Mesothelial cell of epicardium (in vitro differentiated cells): ENCODE results near the gene CTNNBL1. TPM values are rescaled to one million over a fixed set of nuclear protein-coding genes. Genes with fewer than 3 reads are reported as not detected.

ENCODE experiments used
- DNase-seq, 2 experiments: peaks; one replicate each; pipeline ENCODE4 v3.0.0; 2021; ENCODE audit warnings: low spot score in 2 of 2; ENCODE audit not compliant: unreplicated experiment in 2 of 2
- H3K27ac Mint-ChIP-seq: 2 replicates; pipeline ENCODE4 v1.8.0; 2021; ENCODE audit warnings: mixed read lengths
- H3K27me3 Mint-ChIP-seq: 2 replicates; pipeline ENCODE4 v1.8.0; 2021; ENCODE audit warnings: low read depth, mixed read lengths
- H3K36me3 Mint-ChIP-seq: 2 replicates; pipeline ENCODE4 v1.8.0; 2021; ENCODE audit warnings: mixed read lengths
- H3K4me1 Mint-ChIP-seq: 2 replicates; pipeline ENCODE4 v1.8.0; 2021; ENCODE audit warnings: mixed read lengths
- H3K4me3 Mint-ChIP-seq: 2 replicates; pipeline ENCODE4 v1.8.0; 2021; ENCODE audit warnings: mild to moderate bottlenecking, moderate library complexity, mixed read lengths
- H3K9me3 Mint-ChIP-seq: 2 replicates; pipeline ENCODE4 v1.8.0; 2021; ENCODE audit warnings: mixed read lengths
- total RNA-seq: library from RNA; stranded (reverse); gene quantifications from 3 replicates; pipeline ENCODE4 v1.2.1, GENCODE V29; 2021
- TF ChIP-seq, protein P1 (sequence below): fragments of 200-600 bp; sonication (generic); IDR thresholded peaks from one replicate; pipeline ENCODE4 v1.5.0; 2021; ENCODE audit warnings: antibody characterized with exemption; ENCODE audit not compliant: unreplicated experiment

CTNNBL1 gene
- total RNA-seq, 1 donor from 2014 or later = 59.0 TPM

DNA sequence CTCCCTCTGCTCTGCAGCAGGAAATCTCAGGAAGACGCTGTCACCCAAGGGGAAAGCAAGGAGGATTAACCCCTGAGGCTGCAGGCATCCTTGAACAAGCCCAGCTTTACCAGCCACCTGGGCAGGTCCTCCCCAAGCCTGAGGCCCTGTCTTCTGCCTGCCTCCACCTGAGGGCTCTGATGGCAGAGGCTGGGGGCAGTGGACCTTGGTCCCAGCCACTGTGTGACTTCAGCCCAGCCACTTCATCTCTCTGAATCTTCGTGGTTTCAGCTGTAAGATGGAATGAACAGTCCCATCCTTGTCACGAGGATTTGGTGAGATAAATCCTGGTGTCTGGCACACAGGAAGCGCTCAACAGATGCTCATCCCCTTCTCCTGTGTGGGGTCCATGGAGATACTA, 200.6 kb downstream of the CTNNBL1 start:
- H3K4me1 Mint-ChIP-seq = no peaks in the 10 kb centered on the region
- H3K27me3 Mint-ChIP-seq = peaks cover 7% of the 10 kb centered on the region
- no peak for DNase-seq
- H3K36me3 Mint-ChIP-seq = no peaks in the 10 kb centered on the region
- no peak overlapping the region for H3K27ac Mint-ChIP-seq
- H3K9me3 Mint-ChIP-seq = no peaks in the 10 kb centered on the region
- TF ChIP-seq, protein P1, sequence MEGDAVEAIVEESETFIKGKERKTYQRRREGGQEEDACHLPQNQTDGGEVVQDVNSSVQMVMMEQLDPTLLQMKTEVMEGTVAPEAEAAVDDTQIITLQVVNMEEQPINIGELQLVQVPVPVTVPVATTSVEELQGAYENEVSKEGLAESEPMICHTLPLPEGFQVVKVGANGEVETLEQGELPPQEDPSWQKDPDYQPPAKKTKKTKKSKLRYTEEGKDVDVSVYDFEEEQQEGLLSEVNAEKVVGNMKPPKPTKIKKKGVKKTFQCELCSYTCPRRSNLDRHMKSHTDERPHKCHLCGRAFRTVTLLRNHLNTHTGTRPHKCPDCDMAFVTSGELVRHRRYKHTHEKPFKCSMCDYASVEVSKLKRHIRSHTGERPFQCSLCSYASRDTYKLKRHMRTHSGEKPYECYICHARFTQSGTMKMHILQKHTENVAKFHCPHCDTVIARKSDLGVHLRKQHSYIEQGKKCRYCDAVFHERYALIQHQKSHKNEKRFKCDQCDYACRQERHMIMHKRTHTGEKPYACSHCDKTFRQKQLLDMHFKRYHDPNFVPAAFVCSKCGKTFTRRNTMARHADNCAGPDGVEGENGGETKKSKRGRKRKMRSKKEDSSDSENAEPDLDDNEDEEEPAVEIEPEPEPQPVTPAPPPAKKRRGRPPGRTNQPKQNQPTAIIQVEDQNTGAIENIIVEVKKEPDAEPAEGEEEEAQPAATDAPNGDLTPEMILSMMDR = no peak
- no peak overlapping the region for H3K4me3 Mint-ChIP-seq

DNA sequence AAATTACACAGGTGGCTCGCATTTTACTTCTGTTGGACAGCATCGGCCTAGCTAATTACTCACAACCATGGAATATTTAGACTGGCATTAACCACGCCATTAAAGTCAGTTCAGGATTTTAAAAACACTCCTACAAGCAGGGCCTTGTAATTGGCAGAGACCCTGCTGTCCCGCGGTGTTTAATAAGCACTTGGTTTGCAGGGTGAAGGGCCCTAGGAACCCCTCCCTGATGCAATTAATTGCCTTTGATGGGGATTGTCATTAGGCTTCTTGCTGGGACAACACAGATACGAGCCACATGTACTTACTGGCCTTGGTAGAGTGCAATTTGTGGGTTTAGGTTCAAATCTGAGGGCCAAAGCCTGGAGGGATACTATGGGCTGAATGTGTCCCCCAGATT, 201.3 kb downstream of the CTNNBL1 start:
- no peak for DNase-seq
- Mint-ChIP-seq H3K27ac (no peak overlapping the region), H3K27me3 (peaks cover 14% of the 10 kb centered on the region), H3K36me3 (no peaks in the 10 kb centered on the region), H3K4me3 (no peak overlapping the region), H3K4me1 (no peaks in the 10 kb centered on the region), H3K9me3 (no peaks in the 10 kb centered on the region)
- TF ChIP-seq, protein P1 = no peak

DNA sequence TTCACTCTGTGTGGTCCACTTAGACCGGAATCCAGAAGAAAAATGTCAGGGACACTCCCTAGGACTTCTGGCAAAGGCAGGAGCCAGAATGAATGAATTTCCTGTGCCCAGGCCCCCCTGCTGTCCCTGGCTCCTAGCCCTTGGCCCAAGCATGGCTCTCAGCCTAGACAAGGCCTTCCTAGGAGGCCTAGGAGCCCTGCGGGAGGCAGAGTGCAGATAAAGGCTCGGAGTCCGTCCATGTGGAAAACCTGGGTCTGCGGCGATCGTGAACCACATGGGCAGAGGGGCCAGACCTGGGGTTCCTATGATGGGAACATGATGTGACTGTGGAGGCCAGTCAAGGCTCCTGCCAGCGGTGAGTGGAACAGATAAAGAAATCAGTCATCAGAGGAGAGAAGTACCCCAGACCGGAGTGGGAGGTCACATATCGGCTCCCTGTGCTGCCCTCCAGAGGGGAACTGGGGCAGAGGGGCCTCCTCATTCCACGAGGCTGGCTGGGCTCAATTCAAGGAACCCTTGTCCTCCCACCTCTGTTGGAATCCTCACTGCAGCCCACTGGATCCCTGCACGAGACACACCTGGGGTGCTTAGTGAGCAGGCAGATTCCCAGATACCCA, 203.2 kb downstream of the CTNNBL1 start:
- Mint-ChIP-seq H3K27ac (no peak overlapping the region), H3K9me3 (no peaks in the 10 kb centered on the region), H3K27me3 (peaks cover 28% of the 10 kb centered on the region), H3K4me1 (peaks cover under 1% of the 10 kb centered on the region), H3K4me3 (no peak overlapping the region), H3K36me3 (no peaks in the 10 kb centered on the region)
- DNase-seq = no peak
- TF ChIP-seq, protein P1 = no peak

DNA sequence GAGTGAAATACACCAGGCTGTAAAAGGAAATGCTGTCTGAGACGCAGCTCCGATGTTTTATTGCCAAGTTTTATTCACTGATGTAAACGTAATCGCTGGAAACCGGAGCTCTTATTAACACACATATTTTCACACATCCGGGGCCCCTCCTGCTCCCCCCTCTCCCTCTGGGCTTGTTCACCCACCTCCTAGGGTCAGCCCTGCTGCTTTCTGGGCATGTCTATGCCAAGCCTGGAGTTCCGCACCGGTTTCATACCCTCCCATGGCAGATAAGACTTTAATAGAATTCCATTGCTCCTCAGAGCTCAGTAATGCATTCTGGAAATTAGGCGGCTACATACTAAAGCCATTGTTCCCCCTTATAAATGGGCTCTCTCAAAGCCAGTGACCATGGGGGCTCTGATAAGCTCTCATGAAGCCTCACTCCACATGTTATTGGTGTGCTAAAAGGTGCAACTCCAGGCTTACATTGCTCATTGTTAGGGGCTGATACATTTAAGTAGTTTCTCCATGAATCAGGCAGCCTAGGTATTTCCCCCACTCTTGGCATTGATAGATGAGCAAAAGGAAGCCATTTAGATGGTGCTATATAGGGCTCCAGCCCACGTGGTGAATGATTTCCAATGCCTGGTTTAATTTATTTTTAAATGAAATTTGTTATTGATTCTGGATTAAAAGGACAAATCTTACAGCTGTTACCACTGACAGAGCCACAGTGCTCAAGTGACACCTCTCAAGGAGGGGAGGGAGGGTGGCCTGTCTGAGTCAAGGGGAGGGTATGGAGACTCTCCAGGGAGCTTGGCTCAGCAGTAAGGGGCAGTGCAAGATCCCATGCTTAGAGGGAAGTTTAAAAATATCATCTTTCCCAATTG, 204.6 kb downstream of the CTNNBL1 start:
- no peak overlapping the region for H3K4me3 Mint-ChIP-seq
- TF ChIP-seq, protein P1 = no peak
- no peaks in the 10 kb centered on the region for H3K9me3 Mint-ChIP-seq
- peaks cover 4% of the 10 kb centered on the region for H3K4me1 Mint-ChIP-seq
- peaks cover 33% of the 10 kb centered on the region for H3K27me3 Mint-ChIP-seq
- H3K36me3 Mint-ChIP-seq = no peaks in the 10 kb centered on the region
- DNase-seq = no peak
- no peak overlapping the region for H3K27ac Mint-ChIP-seq

DNA sequence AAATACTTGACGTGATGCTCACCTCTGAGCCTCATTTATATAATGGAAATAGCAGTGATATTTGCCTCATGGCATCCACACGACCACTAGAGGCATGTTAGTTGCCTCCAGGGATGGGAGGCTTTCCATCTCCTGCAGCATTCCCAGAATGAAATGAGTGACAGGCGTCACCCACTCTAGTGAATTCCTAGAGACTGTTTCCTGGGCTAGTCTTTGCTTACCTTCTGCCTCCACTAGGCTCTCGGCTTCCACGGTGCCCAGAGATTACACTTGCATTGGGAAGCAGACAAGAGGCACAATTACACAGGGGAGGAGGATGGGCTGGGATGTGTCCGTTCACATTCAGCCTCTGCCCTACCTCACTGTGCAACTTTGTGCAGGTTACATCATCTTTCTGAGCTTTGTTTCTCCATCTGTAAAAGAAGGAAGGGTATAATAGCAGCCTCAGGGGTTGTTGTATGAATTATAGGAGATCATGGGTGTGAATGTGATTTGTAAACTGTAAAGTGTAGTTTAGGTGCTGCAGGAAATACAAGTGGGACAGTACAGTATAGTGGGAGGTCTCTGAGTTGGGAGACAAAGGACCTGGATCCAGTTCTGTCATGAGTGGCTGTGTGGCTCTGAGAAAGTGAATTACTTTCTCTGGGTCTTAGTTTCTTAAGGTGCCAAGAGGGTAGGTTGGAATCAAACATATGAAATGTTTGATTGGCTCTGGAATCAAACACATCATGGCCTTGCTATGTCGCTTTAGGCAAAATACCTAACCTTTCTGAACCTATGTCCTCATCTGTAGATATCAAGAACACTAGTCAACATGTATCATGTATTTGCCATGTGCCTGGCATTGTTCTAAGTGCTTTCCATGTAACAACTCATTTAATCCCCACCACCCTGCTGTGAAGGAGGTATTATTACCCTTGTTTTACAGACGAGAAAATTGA, 205.5 kb downstream of the CTNNBL1 start:
- TF ChIP-seq, protein P1 = no peak
- no peaks in the 10 kb centered on the region for H3K36me3 Mint-ChIP-seq

More for the DNA sequence above, 205.5 kb downstream of the CTNNBL1 start:
- Mint-ChIP-seq H3K4me3 (no peak overlapping the region), H3K27me3 (peaks cover 43% of the 10 kb centered on the region), H3K9me3 (no peaks in the 10 kb centered on the region), H3K27ac (no peak overlapping the region), H3K4me1 (peaks cover 12% of the 10 kb centered on the region)
- DNase-seq = no peak
